Sigmoid colon (tissue), 4 donors: ENCODE measurements around the gene KIAA1217.

Experiments used
- POLR2AphosphoS5 ChIP-seq, 4 donors: sonication (generic); formaldehyde crosslinking; IDR thresholded peaks; one replicate each; pipeline ENCODE4 v1.6.1; 2017; ENCODE audit warnings: antibody characterized with exemption in 4 of 4
- TF ChIP-seq, protein P1 (sequence below), 4 experiments: fragments of 450-650 bp in 3 of 4; fragments of 200-600 bp in 1 of 4; IDR thresholded peaks; one replicate each; pipeline ENCODE4 v1.5.1; 2016 to 2019; ENCODE audit warnings: antibody characterized with exemption in 4 of 4, mild to moderate bottlenecking in 3 of 4, moderate library complexity in 2 of 4

DNA sequence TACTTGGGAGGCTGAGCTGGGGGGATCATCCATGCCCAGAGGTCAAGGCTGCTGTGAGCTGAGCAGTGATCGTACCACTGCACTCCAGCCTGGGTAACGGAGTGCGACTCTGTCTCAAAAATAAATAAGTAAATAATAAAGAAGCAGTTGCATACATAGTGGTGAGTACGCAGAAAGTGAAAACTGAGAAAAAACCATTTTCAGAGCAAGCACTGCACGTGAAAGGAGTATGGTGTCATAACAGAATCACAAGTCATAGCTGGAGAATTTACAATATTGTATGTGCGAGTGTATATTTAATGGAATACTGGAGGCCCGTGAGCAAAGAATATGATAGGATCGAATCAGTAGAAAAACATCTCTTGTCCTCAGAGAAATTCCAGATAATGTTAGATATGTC, 22.3 kb downstream of the KIAA1217 start:
- TF ChIP-seq, protein P1, sequence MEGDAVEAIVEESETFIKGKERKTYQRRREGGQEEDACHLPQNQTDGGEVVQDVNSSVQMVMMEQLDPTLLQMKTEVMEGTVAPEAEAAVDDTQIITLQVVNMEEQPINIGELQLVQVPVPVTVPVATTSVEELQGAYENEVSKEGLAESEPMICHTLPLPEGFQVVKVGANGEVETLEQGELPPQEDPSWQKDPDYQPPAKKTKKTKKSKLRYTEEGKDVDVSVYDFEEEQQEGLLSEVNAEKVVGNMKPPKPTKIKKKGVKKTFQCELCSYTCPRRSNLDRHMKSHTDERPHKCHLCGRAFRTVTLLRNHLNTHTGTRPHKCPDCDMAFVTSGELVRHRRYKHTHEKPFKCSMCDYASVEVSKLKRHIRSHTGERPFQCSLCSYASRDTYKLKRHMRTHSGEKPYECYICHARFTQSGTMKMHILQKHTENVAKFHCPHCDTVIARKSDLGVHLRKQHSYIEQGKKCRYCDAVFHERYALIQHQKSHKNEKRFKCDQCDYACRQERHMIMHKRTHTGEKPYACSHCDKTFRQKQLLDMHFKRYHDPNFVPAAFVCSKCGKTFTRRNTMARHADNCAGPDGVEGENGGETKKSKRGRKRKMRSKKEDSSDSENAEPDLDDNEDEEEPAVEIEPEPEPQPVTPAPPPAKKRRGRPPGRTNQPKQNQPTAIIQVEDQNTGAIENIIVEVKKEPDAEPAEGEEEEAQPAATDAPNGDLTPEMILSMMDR (IDR thresholded peaks at IDR 0.05) = no peak
- no peak for TF ChIP-seq POLR2AphosphoS5 (IDR thresholded peaks at IDR 0.05)
